Ishikawa (cell line): ENCODE results near the gene GPR6.
A peak's percentile ranks its signal among the peaks of the same experiment; 100 is the strongest.

Experiments used
- CEBPB ChIP-seq: IDR thresholded peaks from 2 replicates; pipeline ENCODE4 v1.6.1; 2012
- CREB1 ChIP-seq: IDR thresholded peaks from 2 replicates; pipeline ENCODE4 v1.6.1; 2012; ENCODE audit warnings: low read depth
- EGR1 ChIP-seq: IDR thresholded peaks from 2 replicates; pipeline ENCODE4 v1.6.1; 2012
- EP300 ChIP-seq: IDR thresholded peaks from 2 replicates; pipeline ENCODE4 v1.6.1; 2012; ENCODE audit warnings: borderline replicate concordance
- FOXM1 ChIP-seq: IDR thresholded peaks from 2 replicates; pipeline ENCODE4 v1.6.1; 2012; ENCODE audit warnings: low read depth, borderline replicate concordance
- NFIC ChIP-seq: IDR thresholded peaks from 2 replicates; pipeline ENCODE4 v1.6.1; 2012
- RAD21 ChIP-seq: IDR thresholded peaks from 2 replicates; pipeline ENCODE4 v1.6.1; 2012; ENCODE audit warnings: low read depth
- TAF1 ChIP-seq: IDR thresholded peaks from 2 replicates; pipeline ENCODE4 v1.6.1; 2012; ENCODE audit warnings: low read depth, mild to moderate bottlenecking
- TCF12 ChIP-seq: IDR thresholded peaks from 2 replicates; pipeline ENCODE4 v1.6.1; 2012; ENCODE audit warnings: low read depth
- TEAD4 ChIP-seq: IDR thresholded peaks from 2 replicates; pipeline ENCODE4 v1.6.1; 2012
- YY1 ChIP-seq: IDR thresholded peaks from 2 replicates; pipeline ENCODE4 v1.6.1; 2012; ENCODE audit warnings: low read depth
- ZBTB7A ChIP-seq: IDR thresholded peaks from 2 replicates; pipeline ENCODE4 v1.6.1; 2012; ENCODE audit warnings: low read depth
- TF ChIP-seq, protein P1 (sequence below): IDR thresholded peaks from 2 replicates; pipeline ENCODE4 v1.6.1; 2012
- TF ChIP-seq, protein P2 (sequence below): IDR thresholded peaks from 2 replicates; pipeline ENCODE4 v1.6.1; 2012
- TF ChIP-seq, protein P3 (sequence below): IDR thresholded peaks from 2 replicates; pipeline ENCODE4 v1.6.1; 2012; ENCODE audit warnings: low read depth, mild to moderate bottlenecking

The GPR6 gene

DNA sequence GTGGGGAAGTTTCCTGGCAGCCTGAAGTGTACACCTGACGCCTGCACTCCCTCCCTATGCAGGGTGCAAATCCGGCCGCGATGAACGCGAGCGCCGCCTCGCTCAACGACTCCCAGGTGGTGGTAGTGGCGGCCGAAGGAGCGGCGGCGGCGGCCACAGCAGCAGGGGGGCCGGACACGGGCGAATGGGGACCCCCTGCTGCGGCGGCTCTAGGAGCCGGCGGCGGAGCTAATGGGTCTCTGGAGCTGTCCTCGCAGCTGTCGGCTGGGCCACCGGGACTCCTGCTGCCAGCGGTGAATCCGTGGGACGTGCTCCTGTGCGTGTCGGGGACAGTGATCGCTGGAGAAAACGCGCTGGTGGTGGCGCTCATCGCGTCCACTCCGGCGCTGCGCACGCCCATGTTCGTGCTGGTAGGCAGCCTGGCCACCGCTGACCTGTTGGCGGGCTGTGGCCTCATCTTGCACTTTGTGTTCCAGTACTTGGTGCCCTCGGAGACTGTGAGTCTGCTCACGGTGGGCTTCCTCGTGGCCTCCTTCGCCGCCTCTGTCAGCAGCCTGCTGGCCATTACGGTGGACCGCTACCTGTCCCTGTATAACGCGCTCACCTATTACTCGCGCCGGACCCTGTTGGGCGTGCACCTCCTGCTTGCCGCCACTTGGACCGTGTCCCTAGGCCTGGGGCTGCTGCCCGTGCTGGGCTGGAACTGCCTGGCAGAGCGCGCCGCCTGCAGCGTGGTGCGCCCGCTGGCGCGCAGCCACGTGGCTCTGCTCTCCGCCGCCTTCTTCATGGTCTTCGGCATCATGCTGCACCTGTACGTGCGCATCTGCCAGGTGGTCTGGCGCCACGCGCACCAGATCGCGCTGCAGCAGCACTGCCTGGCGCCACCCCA is 1.2 kb downstream of the GPR6 start:
- TF ChIP-seq EGR1 = no peak
- peak; percentile 27; the same call in 1 of the 2 replicates for TF ChIP-seq TCF12

DNA sequence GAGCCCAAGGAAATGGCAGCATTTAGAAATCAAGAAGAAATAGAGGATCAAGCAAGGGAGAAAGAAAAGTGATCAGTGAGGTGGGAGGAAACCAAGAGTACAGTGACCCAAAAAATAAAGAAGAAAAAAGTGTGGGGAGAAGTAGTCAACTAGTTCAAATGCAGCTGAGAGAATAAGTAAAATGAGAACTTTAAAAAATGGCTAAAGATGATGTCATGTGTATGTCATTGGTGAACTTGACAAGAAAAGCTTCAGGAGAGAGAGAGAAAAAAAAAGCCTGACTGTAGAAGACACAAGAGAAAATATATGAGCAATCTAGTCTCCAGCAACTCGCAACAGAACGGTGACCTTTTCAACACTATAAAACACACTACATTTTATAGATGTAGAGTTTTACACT is 6.3 kb downstream of the GPR6 start:
- TF ChIP-seq FOXM1 (no peak), EP300 (no peak), TCF12 (no peak), TEAD4 (no peak), EGR1 (no peak), ZBTB7A (no peak), CEBPB (no peak), TAF1 (no peak), RAD21 (no peak), CREB1 (no peak), YY1 (no peak)
- TF ChIP-seq, protein P1, sequence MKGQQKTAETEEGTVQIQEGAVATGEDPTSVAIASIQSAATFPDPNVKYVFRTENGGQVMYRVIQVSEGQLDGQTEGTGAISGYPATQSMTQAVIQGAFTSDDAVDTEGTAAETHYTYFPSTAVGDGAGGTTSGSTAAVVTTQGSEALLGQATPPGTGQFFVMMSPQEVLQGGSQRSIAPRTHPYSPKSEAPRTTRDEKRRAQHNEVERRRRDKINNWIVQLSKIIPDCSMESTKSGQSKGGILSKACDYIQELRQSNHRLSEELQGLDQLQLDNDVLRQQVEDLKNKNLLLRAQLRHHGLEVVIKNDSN = no peak
- TF ChIP-seq, protein P2, sequence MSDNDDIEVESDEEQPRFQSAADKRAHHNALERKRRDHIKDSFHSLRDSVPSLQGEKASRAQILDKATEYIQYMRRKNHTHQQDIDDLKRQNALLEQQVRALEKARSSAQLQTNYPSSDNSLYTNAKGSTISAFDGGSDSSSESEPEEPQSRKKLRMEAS = no peak
- TF ChIP-seq, protein P3, sequence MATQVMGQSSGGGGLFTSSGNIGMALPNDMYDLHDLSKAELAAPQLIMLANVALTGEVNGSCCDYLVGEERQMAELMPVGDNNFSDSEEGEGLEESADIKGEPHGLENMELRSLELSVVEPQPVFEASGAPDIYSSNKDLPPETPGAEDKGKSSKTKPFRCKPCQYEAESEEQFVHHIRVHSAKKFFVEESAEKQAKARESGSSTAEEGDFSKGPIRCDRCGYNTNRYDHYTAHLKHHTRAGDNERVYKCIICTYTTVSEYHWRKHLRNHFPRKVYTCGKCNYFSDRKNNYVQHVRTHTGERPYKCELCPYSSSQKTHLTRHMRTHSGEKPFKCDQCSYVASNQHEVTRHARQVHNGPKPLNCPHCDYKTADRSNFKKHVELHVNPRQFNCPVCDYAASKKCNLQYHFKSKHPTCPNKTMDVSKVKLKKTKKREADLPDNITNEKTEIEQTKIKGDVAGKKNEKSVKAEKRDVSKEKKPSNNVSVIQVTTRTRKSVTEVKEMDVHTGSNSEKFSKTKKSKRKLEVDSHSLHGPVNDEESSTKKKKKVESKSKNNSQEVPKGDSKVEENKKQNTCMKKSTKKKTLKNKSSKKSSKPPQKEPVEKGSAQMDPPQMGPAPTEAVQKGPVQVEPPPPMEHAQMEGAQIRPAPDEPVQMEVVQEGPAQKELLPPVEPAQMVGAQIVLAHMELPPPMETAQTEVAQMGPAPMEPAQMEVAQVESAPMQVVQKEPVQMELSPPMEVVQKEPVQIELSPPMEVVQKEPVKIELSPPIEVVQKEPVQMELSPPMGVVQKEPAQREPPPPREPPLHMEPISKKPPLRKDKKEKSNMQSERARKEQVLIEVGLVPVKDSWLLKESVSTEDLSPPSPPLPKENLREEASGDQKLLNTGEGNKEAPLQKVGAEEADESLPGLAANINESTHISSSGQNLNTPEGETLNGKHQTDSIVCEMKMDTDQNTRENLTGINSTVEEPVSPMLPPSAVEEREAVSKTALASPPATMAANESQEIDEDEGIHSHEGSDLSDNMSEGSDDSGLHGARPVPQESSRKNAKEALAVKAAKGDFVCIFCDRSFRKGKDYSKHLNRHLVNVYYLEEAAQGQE = no peak

DNA sequence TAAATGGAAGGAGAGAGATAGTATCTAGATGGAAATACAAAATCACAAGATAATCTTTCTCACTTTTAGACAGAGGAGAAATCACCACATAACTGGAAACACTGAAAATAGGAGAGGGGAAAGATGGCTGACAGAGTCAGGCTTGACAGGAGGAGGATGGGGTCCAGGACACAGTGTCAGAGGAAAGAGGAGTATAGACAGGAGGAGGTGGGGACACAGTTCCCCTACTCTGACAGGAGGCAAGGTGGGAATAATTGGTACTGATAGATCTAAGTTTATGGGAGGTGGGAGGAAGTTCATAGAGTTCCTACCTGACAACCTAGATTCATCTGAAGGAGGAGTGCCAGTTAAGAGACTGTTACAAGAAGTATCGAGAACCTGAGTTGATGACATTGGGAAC is 9.1 kb downstream of the GPR6 start:
- TF ChIP-seq, protein P3 = no peak
- TF ChIP-seq NFIC (no peak), CEBPB (no peak), EGR1 (no peak), FOXM1 (no peak), CREB1 (no peak)
- TF ChIP-seq, protein P2 = no peak

DNA sequence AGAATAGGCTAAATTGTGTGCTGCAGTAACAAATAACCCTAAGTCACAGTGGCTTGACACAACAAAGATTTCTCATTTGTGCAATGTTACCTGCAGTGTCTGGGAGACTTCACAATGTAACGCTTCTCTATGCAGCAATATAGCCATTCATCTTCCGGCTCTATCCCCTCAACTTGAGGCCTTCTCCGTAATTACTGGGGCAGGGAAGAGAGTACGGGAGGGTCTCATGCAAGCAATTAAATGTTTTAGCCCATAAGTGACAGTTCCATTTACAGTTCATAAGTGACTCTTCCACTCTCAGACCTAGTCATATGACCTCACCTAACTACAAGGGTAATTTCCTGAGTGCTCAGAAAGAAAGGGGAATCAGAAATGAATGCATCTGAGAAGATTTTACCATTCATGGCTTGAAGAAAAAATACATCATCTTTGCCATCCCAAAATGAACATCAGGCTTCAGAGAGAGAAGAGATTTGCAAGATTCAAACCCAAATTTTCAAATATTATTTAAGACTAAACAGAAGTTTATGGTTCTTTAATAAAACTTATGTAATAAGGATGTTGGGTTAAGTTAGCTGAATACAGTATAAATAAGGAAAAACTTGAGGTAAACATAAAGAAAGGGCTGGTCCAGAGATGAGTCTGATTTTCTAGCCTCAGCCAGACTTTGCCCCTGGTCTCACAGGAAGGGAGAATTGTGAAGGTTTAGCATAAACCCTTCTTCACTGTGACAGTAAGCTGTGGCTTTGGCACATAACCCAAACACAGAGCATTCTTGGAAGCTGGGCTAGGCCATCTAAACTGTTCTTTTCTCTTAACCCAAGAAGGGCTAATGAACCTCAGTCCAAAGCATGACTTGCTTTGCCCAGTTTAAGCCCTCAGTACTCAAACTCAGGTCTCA is 13.3 kb downstream of the GPR6 start:
- no peak for TF ChIP-seq EP300
- TF ChIP-seq EGR1 = no peak
- no peak for TF ChIP-seq CEBPB
- TF ChIP-seq ZBTB7A = no peak
- TF ChIP-seq RAD21 = no peak
- TF ChIP-seq FOXM1 = no peak
- TF ChIP-seq, protein P3 = no peak
- TF ChIP-seq NFIC = no peak
- no peak for TF ChIP-seq YY1
- TF ChIP-seq TEAD4 = no peak
- TF ChIP-seq TAF1 = no peak
- TF ChIP-seq, protein P2 = no peak
- TF ChIP-seq TCF12 = no peak
- no peak for TF ChIP-seq CREB1
- TF ChIP-seq, protein P1 = no peak
